Measurements from ENCODE around the gene SAE1. TPM values are rescaled to one million over a fixed set of nuclear protein-coding genes. Genes with fewer than 3 reads are reported as not detected.

The SAE1 gene
- total RNA-seq, 1 experiment from 2014 or later: 47.5 TPM

DNA sequence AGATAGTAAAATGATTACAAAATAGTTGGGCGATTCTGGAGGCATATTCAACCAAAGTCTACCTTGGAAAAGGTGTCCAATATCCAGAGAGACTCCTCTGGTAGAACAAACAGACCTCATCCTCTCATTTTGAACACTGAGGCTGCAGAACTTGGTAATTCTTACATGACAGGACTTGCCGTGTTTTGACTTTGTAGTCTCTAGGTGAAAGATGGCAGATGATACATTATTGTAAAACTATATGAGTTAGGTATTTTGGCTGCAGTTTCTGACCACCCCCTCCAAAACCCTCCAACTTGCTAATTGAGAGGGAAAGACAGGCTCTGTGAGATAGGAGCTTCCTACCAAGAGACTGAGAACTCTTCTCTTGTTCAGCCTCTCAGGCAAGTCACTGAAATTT lies 22.6 kb downstream of the SAE1 start:
- no peak overlapping the region for H3K9ac ChIP-seq (ENCODE audit: low read length)
- H4K20me1 ChIP-seq (ENCODE audit: insufficient read depth, low read depth, low read length): peaks cover 4% of the 10 kb centered on the region; the same call in 1 of the 2 replicates
- H3K4me3 ChIP-seq (ENCODE audit: low read length): no peak overlapping the region
- H3K79me2 ChIP-seq (ENCODE audit: low read length): peaks cover 52% of the 10 kb centered on the region
- no peak overlapping the region for H3K4me2 ChIP-seq (ENCODE audit: low read depth, low read length, poor library complexity, severe bottlenecking)
- H3K9me3 ChIP-seq (ENCODE audit: low read length): no peaks in the 10 kb centered on the region
- no peak overlapping the region for H3K27ac ChIP-seq (ENCODE audit: low read length)
- H3K36me3 ChIP-seq (ENCODE audit: insufficient read depth, low read length): peaks cover 47% of the 10 kb centered on the region
- H3K4me1 ChIP-seq (ENCODE audit: low read length): peaks cover 9% of the 10 kb centered on the region
- DNase-seq: no peak
- no peaks in the 10 kb centered on the region for H3K27me3 ChIP-seq (ENCODE audit: low read length)
- no peak overlapping the region for H2AFZ ChIP-seq (ENCODE audit: low read length)
- H3K9me2 ChIP-seq (replicated peaks; ENCODE audit: insufficient read depth, low read length): no peaks in the 10 kb centered on the region

GRCh38 chr19:47155148-47155547 lies 24.5 kb downstream of the SAE1 start:
- H3K36me3 ChIP-seq (ENCODE audit: insufficient read depth, low read length): peaks cover 54% of the 10 kb centered on the region
- peaks cover 54% of the 10 kb centered on the region for H3K79me2 ChIP-seq (ENCODE audit: low read length)
- H3K9me2 ChIP-seq (replicated peaks; ENCODE audit: insufficient read depth, low read length): no peaks in the 10 kb centered on the region
- no peaks in the 10 kb centered on the region for H3K9me3 ChIP-seq (ENCODE audit: low read length)
- no peak overlapping the region for H3K4me3 ChIP-seq (ENCODE audit: low read length)
- 0 out of 2 replicates have a peak, but pooled peaks cover 3% of the 10 kb centered on the region for H4K20me1 ChIP-seq (ENCODE audit: insufficient read depth, low read depth, low read length)
- H3K9ac ChIP-seq (ENCODE audit: low read length): no peak overlapping the region
- peaks cover 9% of the 10 kb centered on the region for H3K4me1 ChIP-seq (ENCODE audit: low read length)
- H3K27ac ChIP-seq (ENCODE audit: low read length): no peak overlapping the region
- H3K27me3 ChIP-seq (ENCODE audit: low read length): no peaks in the 10 kb centered on the region
- no peak overlapping the region for H3K4me2 ChIP-seq (ENCODE audit: low read depth, low read length, poor library complexity, severe bottlenecking)
- H2AFZ ChIP-seq (ENCODE audit: low read length): no peak overlapping the region
- no peak for DNase-seq

GRCh38 chr19:47156861-47157430 lies 26.3 kb downstream of the SAE1 start:
- H3K4me3 ChIP-seq (ENCODE audit: low read length): no peak overlapping the region
- H3K9me2 ChIP-seq (replicated peaks; ENCODE audit: insufficient read depth, low read length): no peaks in the 10 kb centered on the region
- H3K79me2 ChIP-seq (ENCODE audit: low read length): peaks cover 50% of the 10 kb centered on the region
- DNase-seq: no peak
- H3K9ac ChIP-seq (ENCODE audit: low read length): no peak overlapping the region
- H3K9me3 ChIP-seq (ENCODE audit: low read length): no peaks in the 10 kb centered on the region
- no peaks in the 10 kb centered on the region for H3K27me3 ChIP-seq (ENCODE audit: low read length)
- H2AFZ ChIP-seq (ENCODE audit: low read length): no peak overlapping the region
- H3K36me3 ChIP-seq (ENCODE audit: insufficient read depth, low read length): peaks cover 50% of the 10 kb centered on the region
- H3K4me2 ChIP-seq (ENCODE audit: low read depth, low read length, poor library complexity, severe bottlenecking): no peak overlapping the region
- H4K20me1 ChIP-seq (ENCODE audit: insufficient read depth, low read depth, low read length): 0 out of 2 replicates have a peak, but pooled peaks cover 3% of the 10 kb centered on the region
- H3K4me1 ChIP-seq (ENCODE audit: low read length): peaks cover 9% of the 10 kb centered on the region
- H3K27ac ChIP-seq (ENCODE audit: low read length): no peak overlapping the region

- Histone ChIP-seq H3K9me3 (ENCODE audit: low read length) (no peaks in the 10 kb centered on the region), H3K4me2 (ENCODE audit: low read depth, low read length, poor library complexity, severe bottlenecking) (no peak overlapping the region), H3K27ac (ENCODE audit: low read length) (no peak overlapping the region), H3K9me2 (replicated peaks; ENCODE audit: insufficient read depth, low read length) (no peaks in the 10 kb centered on the region), H3K27me3 (ENCODE audit: low read length) (no peaks in the 10 kb centered on the region), H3K4me3 (ENCODE audit: low read length) (no peak overlapping the region), H3K9ac (ENCODE audit: low read length) (no peak overlapping the region), H2AFZ (ENCODE audit: low read length) (no peak overlapping the region), H3K79me2 (ENCODE audit: low read length) (peaks cover 50% of the 10 kb centered on the region), H3K4me1 (ENCODE audit: low read length) (peaks cover 9% of the 10 kb centered on the region), H4K20me1 (ENCODE audit: insufficient read depth, low read depth, low read length) (0 out of 2 replicates have a peak, but pooled peaks cover 3% of the 10 kb centered on the region), H3K36me3 (ENCODE audit: insufficient read depth, low read length) (peaks cover 50% of the 10 kb centered on the region)
- DNase-seq: peak; percentile 57
Measured at GRCh38 chr19:47157431-47158321, 27.0 kb downstream of the SAE1 start.

GRCh38 chr19:47158367-47158791 lies 27.7 kb downstream of the SAE1 start:
- Histone ChIP-seq H3K9ac (ENCODE audit: low read length) (no peak overlapping the region), H4K20me1 (ENCODE audit: insufficient read depth, low read depth, low read length) (no peaks in the 10 kb centered on the region), H3K27me3 (ENCODE audit: low read length) (no peaks in the 10 kb centered on the region), H3K4me1 (ENCODE audit: low read length) (peaks cover 9% of the 10 kb centered on the region), H2AFZ (ENCODE audit: low read length) (no peak overlapping the region), H3K4me2 (ENCODE audit: low read depth, low read length, poor library complexity, severe bottlenecking) (no peak overlapping the region), H3K36me3 (ENCODE audit: insufficient read depth, low read length) (peaks cover 47% of the 10 kb centered on the region), H3K79me2 (ENCODE audit: low read length) (peaks cover 48% of the 10 kb centered on the region), H3K4me3 (ENCODE audit: low read length) (no peak overlapping the region), H3K9me2 (replicated peaks; ENCODE audit: insufficient read depth, low read length) (no peaks in the 10 kb centered on the region), H3K9me3 (ENCODE audit: low read length) (no peaks in the 10 kb centered on the region), H3K27ac (ENCODE audit: low read length) (no peak overlapping the region)
- DNase-seq: no peak

DNA sequence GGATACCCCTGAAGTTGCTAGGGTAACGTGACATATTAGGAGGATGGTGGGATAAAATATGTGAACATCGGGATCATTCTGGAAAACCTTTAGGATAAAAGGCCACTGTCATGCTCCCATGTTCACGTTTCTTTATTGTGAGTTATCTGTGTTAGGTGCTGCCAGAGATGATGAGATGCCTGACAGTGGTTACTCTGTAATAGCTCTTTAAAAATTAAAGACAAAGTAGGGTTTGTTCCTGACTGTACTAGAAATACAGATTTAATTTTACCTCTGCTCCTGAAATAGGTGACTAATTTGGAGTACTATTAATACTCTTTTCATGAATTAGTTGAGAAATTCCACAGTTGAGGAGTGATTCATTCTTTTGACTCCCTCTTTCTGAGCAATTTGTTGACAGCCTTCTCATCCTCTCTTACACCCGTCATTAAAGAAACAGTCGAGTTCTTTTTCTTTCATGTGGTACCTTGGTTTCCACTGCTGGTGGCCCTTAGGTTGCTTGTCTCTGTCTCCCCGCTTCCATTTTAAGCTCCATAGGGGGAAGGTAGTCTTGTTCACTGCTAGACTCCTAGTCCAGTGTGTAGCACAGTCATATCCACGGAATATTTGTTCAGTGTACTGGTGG lies 28.4 kb downstream of the SAE1 start:
- Histone ChIP-seq H3K36me3 (ENCODE audit: insufficient read depth, low read length) (peaks cover 46% of the 10 kb centered on the region), H3K9me2 (replicated peaks; ENCODE audit: insufficient read depth, low read length) (no peaks in the 10 kb centered on the region), H3K79me2 (ENCODE audit: low read length) (peaks cover 47% of the 10 kb centered on the region), H3K4me1 (ENCODE audit: low read length) (peaks cover 9% of the 10 kb centered on the region), H3K27me3 (ENCODE audit: low read length) (no peaks in the 10 kb centered on the region), H4K20me1 (ENCODE audit: insufficient read depth, low read depth, low read length) (no peaks in the 10 kb centered on the region), H3K9me3 (ENCODE audit: low read length) (no peaks in the 10 kb centered on the region), H3K9ac (ENCODE audit: low read length) (no peak overlapping the region), H2AFZ (ENCODE audit: low read length) (no peak overlapping the region), H3K4me2 (ENCODE audit: low read depth, low read length, poor library complexity, severe bottlenecking) (no peak overlapping the region), H3K27ac (ENCODE audit: low read length) (no peak overlapping the region), H3K4me3 (ENCODE audit: low read length) (no peak overlapping the region)
- no peak for DNase-seq

- Histone ChIP-seq H3K9ac (ENCODE audit: low read length) (no peak overlapping the region), H2AFZ (ENCODE audit: low read length) (no peak overlapping the region), H3K4me2 (ENCODE audit: low read depth, low read length, poor library complexity, severe bottlenecking) (no peak overlapping the region), H4K20me1 (ENCODE audit: insufficient read depth, low read depth, low read length) (no peaks in the 10 kb centered on the region), H3K27me3 (ENCODE audit: low read length) (no peaks in the 10 kb centered on the region), H3K9me3 (ENCODE audit: low read length) (no peaks in the 10 kb centered on the region), H3K4me1 (ENCODE audit: low read length) (peaks cover 9% of the 10 kb centered on the region), H3K4me3 (ENCODE audit: low read length) (no peak overlapping the region), H3K27ac (ENCODE audit: low read length) (no peak overlapping the region), H3K79me2 (ENCODE audit: low read length) (peaks cover 49% of the 10 kb centered on the region), H3K36me3 (ENCODE audit: insufficient read depth, low read length) (peaks cover 46% of the 10 kb centered on the region), H3K9me2 (replicated peaks; ENCODE audit: insufficient read depth, low read length) (no peaks in the 10 kb centered on the region)
- DNase-seq: no peak
Measured at GRCh38 chr19:47161876-47162489, 31.3 kb downstream of the SAE1 start.

- no peak overlapping the region for H3K4me3 ChIP-seq (ENCODE audit: low read length)
- H3K9me2 ChIP-seq (replicated peaks; ENCODE audit: insufficient read depth, low read length): no peaks in the 10 kb centered on the region
- no peak overlapping the region for H3K9ac ChIP-seq (ENCODE audit: low read length)
- no peaks in the 10 kb centered on the region for H3K9me3 ChIP-seq (ENCODE audit: low read length)
- no peak overlapping the region for H3K27ac ChIP-seq (ENCODE audit: low read length)
- DNase-seq: no peak
- no peak overlapping the region for H2AFZ ChIP-seq (ENCODE audit: low read length)
- no peaks in the 10 kb centered on the region for H3K27me3 ChIP-seq (ENCODE audit: low read length)
- no peaks in the 10 kb centered on the region for H3K4me1 ChIP-seq (ENCODE audit: low read length)
- 0 out of 2 replicates have a peak, but pooled peaks cover 14% of the 10 kb centered on the region for H3K79me2 ChIP-seq (ENCODE audit: low read length)
- H3K4me2 ChIP-seq (ENCODE audit: low read depth, low read length, poor library complexity, severe bottlenecking): no peak overlapping the region
- no peaks in the 10 kb centered on the region for H4K20me1 ChIP-seq (ENCODE audit: insufficient read depth, low read depth, low read length)
- H3K36me3 ChIP-seq (ENCODE audit: insufficient read depth, low read length): peaks cover 10% of the 10 kb centered on the region; the same call in 1 of the 2 replicates
Measured at GRCh38 chr19:47168065-47168464, 37.4 kb downstream of the SAE1 start.

All from Karpas-422 (cell line).